Measurements from ENCODE around the gene COL27A1. TPM values are rescaled to one million over a fixed set of nuclear protein-coding genes. Genes with fewer than 3 reads are reported as not detected.

COL27A1 gene
- total and polyA plus RNA-seq, 3 donors from 2014 or later = 9.3 to 68.8 (median 25.7) TPM

DNA sequence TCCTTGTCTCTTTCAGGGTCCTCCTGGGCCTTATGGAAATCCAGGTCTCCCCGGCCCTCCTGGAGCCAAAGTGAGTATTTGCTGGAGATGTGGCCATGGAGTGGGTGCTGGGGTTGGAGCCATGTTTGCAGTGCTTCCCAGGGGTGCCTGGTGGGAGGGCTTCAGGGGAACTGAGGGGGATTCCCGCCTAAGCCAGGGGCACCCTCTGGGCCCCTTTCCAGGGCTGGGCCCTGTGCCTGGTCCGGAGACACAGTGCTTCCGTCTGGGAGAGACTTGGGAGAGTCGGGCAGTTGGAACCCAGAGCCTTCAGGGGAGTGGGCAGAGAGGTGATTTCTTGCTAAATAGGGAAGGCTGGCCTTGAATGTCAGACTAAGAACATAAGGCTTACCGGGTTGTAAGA is 27.7 kb downstream of the COL27A1 start:
- no peak overlapping the region for H3K4me3 ChIP-seq
- H3K4me1 ChIP-seq = peaks cover 21% of the 10 kb centered on the region
- no peak for DNase-seq
- H3K27ac ChIP-seq = no peak overlapping the region
- 74 to 89% methylated on average over 5 to 6 of the region's 6 CpGs for WGBS, 2 donors
- intact Hi-C loops (cut with DNase I; ENCODE audit: low total_unique reads) = no loop called here
- TF ChIP-seq, protein P1, sequence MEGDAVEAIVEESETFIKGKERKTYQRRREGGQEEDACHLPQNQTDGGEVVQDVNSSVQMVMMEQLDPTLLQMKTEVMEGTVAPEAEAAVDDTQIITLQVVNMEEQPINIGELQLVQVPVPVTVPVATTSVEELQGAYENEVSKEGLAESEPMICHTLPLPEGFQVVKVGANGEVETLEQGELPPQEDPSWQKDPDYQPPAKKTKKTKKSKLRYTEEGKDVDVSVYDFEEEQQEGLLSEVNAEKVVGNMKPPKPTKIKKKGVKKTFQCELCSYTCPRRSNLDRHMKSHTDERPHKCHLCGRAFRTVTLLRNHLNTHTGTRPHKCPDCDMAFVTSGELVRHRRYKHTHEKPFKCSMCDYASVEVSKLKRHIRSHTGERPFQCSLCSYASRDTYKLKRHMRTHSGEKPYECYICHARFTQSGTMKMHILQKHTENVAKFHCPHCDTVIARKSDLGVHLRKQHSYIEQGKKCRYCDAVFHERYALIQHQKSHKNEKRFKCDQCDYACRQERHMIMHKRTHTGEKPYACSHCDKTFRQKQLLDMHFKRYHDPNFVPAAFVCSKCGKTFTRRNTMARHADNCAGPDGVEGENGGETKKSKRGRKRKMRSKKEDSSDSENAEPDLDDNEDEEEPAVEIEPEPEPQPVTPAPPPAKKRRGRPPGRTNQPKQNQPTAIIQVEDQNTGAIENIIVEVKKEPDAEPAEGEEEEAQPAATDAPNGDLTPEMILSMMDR (IDR thresholded peaks at IDR 0.05) = no peak
- TF ChIP-seq POLR2A (IDR thresholded peaks at IDR 0.05) = no peak
- H3K36me3 ChIP-seq (ENCODE audit: low read depth, missing control alignments) = no peaks in the 10 kb centered on the region
- H3K27me3 ChIP-seq = no peaks in the 10 kb centered on the region
- no peaks in the 10 kb centered on the region for H3K9me3 ChIP-seq

DNA sequence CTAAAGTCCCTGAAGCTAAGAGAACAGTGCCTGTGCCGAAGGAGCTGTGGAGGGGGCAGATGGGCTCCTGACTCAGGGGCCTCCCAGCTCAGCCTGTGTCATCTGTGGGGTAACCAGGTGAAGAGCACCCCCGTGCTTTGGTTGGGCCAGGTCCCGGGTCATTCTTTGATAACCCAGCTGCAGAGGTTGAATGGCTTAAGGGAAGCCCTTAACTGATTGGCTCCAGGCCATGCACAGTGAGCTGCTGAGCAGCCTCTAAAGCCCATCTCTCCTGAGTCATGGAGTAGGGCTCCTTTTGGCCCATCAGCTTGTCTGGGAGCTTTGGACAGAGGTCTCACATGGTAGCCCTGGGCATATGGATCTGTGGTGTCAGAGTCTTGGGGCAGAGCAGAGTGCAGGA is 28.7 kb downstream of the COL27A1 start:
- Histone ChIP-seq H3K4me3 (no peak overlapping the region), H3K27me3 (no peaks in the 10 kb centered on the region), H3K27ac (no peak overlapping the region), H3K36me3 (ENCODE audit: low read depth, missing control alignments) (no peaks in the 10 kb centered on the region), H3K4me1 (peaks cover 18% of the 10 kb centered on the region), H3K9me3 (no peaks in the 10 kb centered on the region)
- TF ChIP-seq, protein P1 (IDR thresholded peaks at IDR 0.05) = no peak
- TF ChIP-seq POLR2A (IDR thresholded peaks at IDR 0.05) = no peak
- intact Hi-C loops (cut with DNase I; ENCODE audit: low total_unique reads) = no loop called here
- WGBS, 2 donors = 39 to 66% methylated on average over 3 of the region's 3 CpGs
- DNase-seq = no peak

DNA sequence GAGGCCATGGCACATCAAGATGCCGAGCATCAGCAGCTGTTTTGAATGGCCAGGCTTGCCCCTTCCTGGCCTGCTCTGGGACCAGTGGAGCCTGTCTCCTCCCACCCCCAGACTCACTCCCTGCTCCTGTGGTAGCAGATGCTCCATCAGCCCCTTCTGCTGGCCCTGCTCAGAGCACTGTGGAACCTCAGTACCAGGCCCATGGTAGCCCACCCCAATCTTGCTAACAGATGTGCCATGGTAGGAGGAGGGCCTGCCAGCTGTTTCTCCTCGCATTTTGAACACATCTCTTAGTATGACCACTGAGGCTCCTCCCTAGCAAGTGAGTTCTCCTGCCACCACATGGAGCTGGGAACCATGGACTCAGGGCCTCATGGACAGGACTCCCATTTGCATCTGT is 29.5 kb downstream of the COL27A1 start:
- intact Hi-C loops (cut with DNase I; ENCODE audit: low total_unique reads) = no loop called here
- TF ChIP-seq POLR2A (IDR thresholded peaks at IDR 0.05) = no peak
- TF ChIP-seq, protein P1 (IDR thresholded peaks at IDR 0.05) = no peak
- WGBS, 2 donors = 96 to 100% methylated on average over 2 of the region's 2 CpGs
- no peak for DNase-seq
- no peak overlapping the region for H3K27ac ChIP-seq
- H3K4me1 ChIP-seq = peaks cover 18% of the 10 kb centered on the region
- no peaks in the 10 kb centered on the region for H3K36me3 ChIP-seq (ENCODE audit: low read depth, missing control alignments)
- H3K9me3 ChIP-seq = no peaks in the 10 kb centered on the region
- H3K4me3 ChIP-seq = no peak overlapping the region
- no peaks in the 10 kb centered on the region for H3K27me3 ChIP-seq

DNA sequence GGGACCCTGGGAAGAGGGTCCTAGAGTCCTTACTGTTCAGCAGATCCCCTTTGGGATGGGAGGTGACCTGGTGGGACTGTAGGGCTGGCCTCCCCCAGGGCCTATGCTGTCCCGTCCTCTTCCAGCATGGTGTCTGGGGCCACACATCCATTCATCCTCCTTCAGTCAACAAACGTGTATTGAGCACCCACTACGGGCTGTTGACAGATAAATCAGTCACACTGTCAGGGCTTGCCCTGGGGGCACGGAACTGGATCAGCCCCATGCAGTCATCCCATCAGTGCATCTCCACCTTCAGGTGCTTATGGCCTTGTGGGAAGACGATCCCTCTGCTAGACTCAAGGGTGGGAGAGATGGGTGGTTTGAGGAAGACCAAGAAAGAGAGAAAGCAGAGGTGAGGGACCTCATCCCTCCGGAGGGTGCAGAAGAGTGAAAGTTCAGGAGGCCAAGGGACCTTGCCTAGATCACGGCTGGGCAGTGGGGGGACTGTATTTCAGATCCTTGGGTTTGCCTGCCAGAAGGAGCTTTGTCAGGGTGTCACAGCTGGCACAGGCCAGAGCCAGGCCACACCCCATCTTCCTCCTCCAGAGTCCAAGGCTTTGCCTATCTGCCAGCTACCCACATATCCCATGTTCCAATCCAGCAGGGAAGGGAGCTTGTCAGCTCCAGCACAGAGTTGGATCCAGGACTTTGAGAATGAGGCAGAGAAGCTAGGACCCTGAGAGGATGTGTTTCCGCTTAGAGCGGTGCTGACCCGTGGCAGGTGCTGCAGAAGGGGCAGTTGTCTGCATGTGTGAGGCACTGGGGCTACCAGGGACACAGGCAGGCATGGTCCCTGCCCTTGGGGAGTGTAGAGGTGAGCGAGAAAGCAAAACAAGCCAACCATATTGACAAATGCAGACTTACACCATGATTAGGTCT is 30.5 kb downstream of the COL27A1 start:
- Histone ChIP-seq H3K36me3 (ENCODE audit: low read depth, missing control alignments) (no peaks in the 10 kb centered on the region), H3K27ac (no peak overlapping the region), H3K9me3 (no peaks in the 10 kb centered on the region), H3K27me3 (no peaks in the 10 kb centered on the region), H3K4me3 (no peak overlapping the region), H3K4me1 (peaks cover 10% of the 10 kb centered on the region)
- no peak for DNase-seq
- 84 to 86% methylated on average over 11 of the region's 11 CpGs for WGBS, 2 donors
- intact Hi-C loops (cut with DNase I; ENCODE audit: low total_unique reads) = no loop called here
- TF ChIP-seq, protein P1 (IDR thresholded peaks at IDR 0.05) = no peak
- TF ChIP-seq POLR2A (IDR thresholded peaks at IDR 0.05) = no peak

Measured in testis (tissue), 3 donors.